DOHH2 (cell line): ENCODE data around the gene DNASE1.

ENCODE experiments used
- H3F3A ChIP-seq: fragments of 200-600 bp; sonication (generic), shearing (Covaris generic); 2 replicates; pipeline ENCODE4 v1.6.0; 2016; ENCODE audit warnings: antibody characterized with exemption, mild to moderate bottlenecking; ENCODE audit not compliant: control insufficient read depth, insufficient read depth
- H3K27ac ChIP-seq: fragments of 200-600 bp; sonication (generic); 2 replicates; pipeline ENCODE4 v1.5.1; 2014; ENCODE audit warnings: low read depth, mild to moderate bottlenecking, low read length, moderate library complexity
- H3K27me3 ChIP-seq: fragments of 200-600 bp; sonication (generic); 2 replicates; pipeline ENCODE4 v1.6.1; 2014; ENCODE audit warnings: mild to moderate bottlenecking, low read length, mixed read lengths; ENCODE audit not compliant: control insufficient read depth
- H3K36me3 ChIP-seq: fragments of 200-600 bp; sonication (generic); 2 replicates; pipeline ENCODE4 v1.6.1; 2014; ENCODE audit warnings: mild to moderate bottlenecking, low read length, moderate library complexity, mixed read lengths; ENCODE audit not compliant: control insufficient read depth
- H3K4me1 ChIP-seq: fragments of 200-600 bp; sonication (generic); 2 replicates; pipeline ENCODE4 v1.6.1; 2014; ENCODE audit warnings: mild to moderate bottlenecking, low read length, mixed read lengths; ENCODE audit not compliant: control insufficient read depth
- H3K4me2 ChIP-seq: fragments of 200-600 bp; sonication (generic); 2 replicates; pipeline ENCODE4 v1.6.0; 2014; ENCODE audit warnings: mild to moderate bottlenecking, low read length, moderate library complexity
- H3K4me3 ChIP-seq: fragments of 200-600 bp; sonication (generic); 2 replicates; pipeline ENCODE4 v1.5.1; 2014; ENCODE audit warnings: mild to moderate bottlenecking, low read length, mixed read lengths
- H3K79me2 ChIP-seq: fragments of 200-600 bp; sonication (generic); 2 replicates; pipeline ENCODE4 v1.6.1; 2014; ENCODE audit warnings: mild to moderate bottlenecking, low read length, mixed read lengths; ENCODE audit not compliant: control insufficient read depth
- H3K9me2 ChIP-seq: fragments of 200-600 bp; sonication (generic); replicated peaks from 2 replicates; pipeline ENCODE4 v1.6.1; 2014; ENCODE audit warnings: mild to moderate bottlenecking, low read length, mixed read lengths; ENCODE audit not compliant: control insufficient read depth
- H3K9me3 ChIP-seq: fragments of 200-600 bp; sonication (generic); 2 replicates; pipeline ENCODE4 v1.6.1; 2014; ENCODE audit warnings: antibody characterized with exemption, low read length, mixed read lengths; ENCODE audit not compliant: control insufficient read depth, insufficient read depth
- H4K20me1 ChIP-seq: fragments of 200-600 bp; sonication (generic); 2 replicates; pipeline ENCODE4 v1.6.0; 2014; ENCODE audit warnings: low read depth, mild to moderate bottlenecking, antibody characterized with exemption, low read length, moderate library complexity; ENCODE audit not compliant: control insufficient read depth, insufficient read depth
- CTCF ChIP-seq: fragments of 200-600 bp; sonication (generic); IDR thresholded peaks from one replicate; pipeline ENCODE4 v1.5.1; 2014; ENCODE audit warnings: antibody characterized with exemption, mild to moderate bottlenecking, low read depth, low read length; ENCODE audit not compliant: poor library complexity, severe bottlenecking
- EZH2phosphoT487 ChIP-seq: fragments of 200-600 bp; sonication (generic); IDR thresholded peaks from 2 replicates; pipeline ENCODE4 v1.6.1; 2017; ENCODE audit warnings: borderline replicate concordance, mild to moderate bottlenecking, antibody characterized with exemption, low read length, moderate library complexity, mixed read lengths

The DNASE1 gene

GRCh38 chr16:3651461-3652372, 2.8 kb upstream of the DNASE1 start:
- peaks cover 20% of the 10 kb centered on the region for H3F3A ChIP-seq
- H3K27ac ChIP-seq, result no peak overlapping the region
- H4K20me1 ChIP-seq, result no peaks in the 10 kb centered on the region
- H3K4me1 ChIP-seq, result peaks cover 12% of the 10 kb centered on the region
- no peaks in the 10 kb centered on the region for H3K9me2 ChIP-seq
- H3K4me2 ChIP-seq, result no peak overlapping the region
- no peaks in the 10 kb centered on the region for H3K9me3 ChIP-seq
- H3K27me3 ChIP-seq, result no peaks in the 10 kb centered on the region
- peaks cover 75% of the 10 kb centered on the region for H3K36me3 ChIP-seq
- no peak for TF ChIP-seq EZH2phosphoT487
- no peak for TF ChIP-seq CTCF
- H3K4me3 ChIP-seq, result no peak overlapping the region
- no peaks in the 10 kb centered on the region; the same call in 1 of the 2 replicates for H3K79me2 ChIP-seq

GRCh38 chr16:3652373-3653195, 1.9 kb upstream of the DNASE1 start:
- no peak for TF ChIP-seq EZH2phosphoT487
- no peak for TF ChIP-seq CTCF

GRCh38 chr16:3655030-3655395, 522 bp downstream of the DNASE1 start:
- Histone ChIP-seq H3K27ac (peak overlapping the region; percentile 34), H3K9me3 (no peaks in the 10 kb centered on the region), H3K4me3 (no peak overlapping the region), H3K79me2 (no peaks in the 10 kb centered on the region; the same call in 1 of the 2 replicates), H3K27me3 (no peaks in the 10 kb centered on the region), H3K36me3 (peaks cover 94% of the 10 kb centered on the region), H3K4me1 (peaks cover 12% of the 10 kb centered on the region), H3K9me2 (no peaks in the 10 kb centered on the region), H3F3A (peaks cover 24% of the 10 kb centered on the region), H4K20me1 (no peaks in the 10 kb centered on the region), H3K4me2 (no peak overlapping the region)
- TF ChIP-seq EZH2phosphoT487 (no peak), CTCF (no peak)

More at GRCh38 chr16:3652373-3653195, 1.9 kb upstream of the DNASE1 start:
- H3K4me1 ChIP-seq, result peaks cover 12% of the 10 kb centered on the region
- H3K9me2 ChIP-seq, result no peaks in the 10 kb centered on the region
- H3K27me3 ChIP-seq, result no peaks in the 10 kb centered on the region
- H3K27ac ChIP-seq, result no peak overlapping the region
- no peaks in the 10 kb centered on the region; the same call in 1 of the 2 replicates for H3K79me2 ChIP-seq
- no peak overlapping the region for H3K4me3 ChIP-seq
- H3K36me3 ChIP-seq, result peaks cover 77% of the 10 kb centered on the region
- no peaks in the 10 kb centered on the region for H3K9me3 ChIP-seq
- H3K4me2 ChIP-seq, result no peak overlapping the region
- H3F3A ChIP-seq, result peaks cover 20% of the 10 kb centered on the region
- no peaks in the 10 kb centered on the region for H4K20me1 ChIP-seq
